Amygdala (tissue), 56 donors: ENCODE data around the gene TREH.
A peak's percentile ranks its signal among the peaks of the same experiment; 100 is the strongest.

Experiments
- DNase-seq, 56 donors: peaks; one replicate each; lab custom pipeline; 2025; lab: John Stamatoyannopoulos, UW

The TREH gene

GRCh38 chr11:118672846-118673245, 6.6 kb downstream of the TREH start:
- no peak for DNase-seq

DNA sequence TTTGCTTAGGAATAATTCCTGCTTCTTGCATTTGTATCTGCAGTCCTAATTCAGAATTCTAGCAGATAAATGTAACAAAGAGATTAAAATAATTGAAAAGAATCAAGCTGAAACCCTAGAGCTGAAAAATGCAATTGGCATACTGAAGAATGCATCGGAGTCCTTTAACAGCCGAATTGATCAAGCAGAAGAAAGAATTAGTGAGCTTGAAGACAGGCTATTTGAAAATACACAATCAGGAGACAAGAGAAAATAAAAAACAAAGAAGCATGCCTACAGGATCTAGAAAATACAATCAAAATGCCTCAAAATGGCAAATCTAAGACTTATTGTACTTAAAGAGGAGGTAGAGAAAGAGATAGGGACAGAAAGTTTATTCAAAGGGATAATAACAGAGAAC, 8.2 kb downstream of the TREH start:
- no peak for DNase-seq

DNA sequence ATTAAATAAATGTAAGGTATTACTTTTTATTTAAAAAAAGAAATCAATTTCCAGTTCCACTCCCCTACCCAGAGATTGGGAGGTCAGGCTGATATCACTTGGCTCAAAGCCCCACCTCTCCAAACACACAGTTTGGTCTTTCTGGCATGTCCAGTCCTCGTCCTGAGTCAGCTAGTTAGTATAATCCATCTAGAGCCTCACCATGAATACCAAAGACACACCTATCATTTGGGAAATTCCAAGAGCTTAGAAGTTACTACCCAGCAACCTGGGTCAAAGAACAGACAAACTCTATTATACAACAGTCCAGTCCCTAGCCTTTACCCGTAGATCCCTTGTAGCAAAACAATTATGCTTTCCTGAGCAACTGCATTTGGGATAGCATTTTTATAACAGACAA, 9.4 kb downstream of the TREH start:
- no peak for DNase-seq

DNA sequence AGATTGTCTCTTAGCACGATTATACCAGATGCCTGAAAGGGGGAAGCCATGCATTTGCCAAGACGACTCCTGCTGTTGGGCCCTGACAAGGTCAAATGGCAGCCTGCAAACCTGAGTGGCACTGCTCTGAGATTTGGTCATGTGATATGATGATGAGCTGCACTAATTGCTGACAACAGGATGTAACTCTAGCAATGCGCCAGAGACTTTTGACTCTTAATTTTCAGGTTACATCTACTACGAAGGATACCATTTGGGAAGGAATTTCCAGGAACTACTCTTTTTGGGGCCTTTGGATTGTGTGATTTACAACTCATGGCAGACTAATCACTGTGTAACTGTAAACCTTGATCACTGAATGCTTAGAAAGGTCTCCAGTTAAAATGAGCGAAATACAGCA, 13.1 kb downstream of the TREH start:
- DNase-seq: no peak

DNA sequence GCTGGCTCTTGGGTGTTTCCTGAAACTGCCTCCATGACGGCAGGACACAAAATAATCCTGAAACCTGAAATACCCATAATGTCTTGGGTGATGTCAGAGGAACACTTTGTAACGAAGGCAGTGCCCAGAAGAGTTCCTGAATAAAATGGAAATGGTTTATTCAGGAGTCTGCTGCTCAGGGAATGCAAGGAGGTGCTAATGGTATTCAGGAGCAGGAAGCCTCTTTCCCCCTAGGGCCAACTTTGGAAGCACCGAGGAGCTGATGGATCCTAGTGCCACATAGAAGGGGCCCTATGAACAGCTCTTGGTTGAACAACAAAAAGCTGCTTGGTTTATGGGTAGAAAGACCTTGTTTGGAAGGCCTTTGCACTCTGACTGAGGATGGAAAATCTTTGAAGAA, 15.5 kb downstream of the TREH start:
- DNase-seq: no peak

DNA sequence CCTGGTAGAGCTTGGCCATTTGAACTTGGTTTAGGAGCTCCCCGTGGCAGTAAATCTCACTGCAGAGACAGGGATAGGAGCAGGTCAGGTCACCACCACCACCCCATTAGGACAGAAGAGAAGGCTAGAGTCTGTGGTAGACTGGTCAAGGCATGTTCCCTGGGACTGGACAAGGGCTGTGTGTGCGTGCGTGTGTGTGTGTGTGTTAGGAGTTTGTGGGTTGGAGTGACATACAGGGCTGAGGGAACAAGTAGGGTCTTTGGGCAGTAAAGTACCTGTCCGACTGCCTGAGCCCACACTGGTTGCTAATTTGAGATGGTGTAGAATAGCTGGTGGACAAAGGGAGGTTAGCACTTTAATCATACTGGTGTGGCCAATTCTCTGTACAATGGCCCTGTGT, 16.1 kb downstream of the TREH start:
- DNase-seq: no peak

DNA sequence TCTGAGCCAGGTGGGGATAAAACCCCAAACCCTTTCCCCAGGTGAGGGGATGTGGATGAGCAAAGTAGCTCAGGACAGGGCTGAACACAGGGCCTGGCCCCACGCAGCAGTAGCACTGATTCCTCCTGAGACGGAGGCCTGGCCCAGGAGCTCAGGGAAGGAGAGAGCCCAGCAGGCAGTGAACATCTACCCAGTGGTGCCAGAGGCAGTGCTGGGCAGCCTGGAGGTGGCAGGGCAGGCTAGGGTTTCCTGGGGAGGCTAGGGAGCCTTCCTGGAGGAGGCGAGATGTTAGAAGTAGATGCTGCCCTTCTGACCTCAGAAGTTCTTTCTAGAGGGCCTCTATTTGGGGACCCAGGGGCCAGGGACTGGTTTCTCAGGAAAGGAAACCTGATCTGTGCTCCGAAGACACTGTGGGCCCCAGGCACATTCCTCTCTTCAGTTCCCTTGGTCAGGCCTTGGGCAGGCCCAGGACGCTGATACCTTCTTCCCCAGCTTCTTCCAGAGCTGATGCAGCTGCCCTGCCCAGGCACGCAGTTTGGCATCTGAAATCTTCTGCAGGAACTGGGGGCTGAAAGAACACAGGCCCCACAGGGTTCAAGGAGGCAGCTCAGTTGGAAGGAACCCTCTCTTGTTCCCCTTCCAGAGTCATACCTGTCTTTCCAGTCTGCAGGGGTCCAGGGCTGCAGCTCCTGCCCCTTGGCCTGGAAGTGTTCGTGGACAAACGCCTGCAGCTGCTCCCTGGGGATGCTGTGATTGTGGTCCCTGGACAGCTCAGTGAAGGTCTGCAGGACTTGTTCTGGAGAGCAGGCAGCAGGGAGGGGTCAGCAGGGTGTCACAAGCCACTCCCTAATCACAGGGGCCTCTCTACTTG, 16.8 kb downstream of the TREH start:
- DNase-seq: no peak

DNA sequence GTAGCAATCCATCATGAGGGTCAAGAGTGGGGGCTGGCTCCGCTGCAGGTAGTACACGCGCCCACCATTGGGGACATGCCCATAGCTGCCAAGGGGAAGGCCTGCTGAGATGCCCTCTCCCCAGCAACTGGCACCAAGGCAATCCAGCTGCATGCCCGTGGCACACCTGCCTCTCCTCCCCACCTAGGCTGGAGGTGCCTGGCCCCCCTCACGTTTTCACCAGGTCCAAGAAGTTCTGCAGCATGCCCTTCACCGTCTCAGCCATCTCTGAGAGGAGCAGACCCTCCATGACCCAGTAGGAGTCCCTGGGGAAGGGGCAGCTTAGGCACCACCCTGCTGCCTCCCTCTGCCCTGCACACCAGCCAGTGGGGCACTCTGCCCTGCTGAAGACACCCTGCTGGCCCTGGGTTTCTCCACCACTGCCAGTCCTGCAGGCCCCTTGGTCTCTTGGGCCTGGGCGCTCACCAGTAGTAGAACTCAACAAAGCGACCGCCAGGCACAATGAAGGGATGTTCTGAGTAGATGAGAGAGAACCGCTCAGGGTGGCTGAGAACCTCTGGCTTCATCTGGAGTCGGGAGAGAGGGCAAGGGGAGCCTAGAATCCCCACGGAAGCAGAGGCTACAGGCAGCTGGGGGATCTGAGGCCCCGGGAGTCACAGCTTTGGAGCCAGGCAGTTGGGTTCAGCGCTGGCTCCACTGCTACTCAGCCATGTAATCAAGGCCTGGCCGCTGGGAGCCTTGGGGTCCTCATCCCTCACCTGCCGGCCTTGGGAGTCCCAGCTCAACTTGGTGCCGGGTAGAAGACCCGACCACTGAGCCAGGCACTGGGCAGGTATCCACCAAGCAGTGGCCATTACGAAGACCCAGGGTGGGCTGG, 17.8 kb downstream of the TREH start:
- DNase-seq: no peak

- DNase-seq: no peak
Measured at GRCh38 chr11:118660681-118661424, 18.6 kb downstream of the TREH start.

- DNase-seq: no peak
Measured at GRCh38 chr11:118659953-118660680, 19.3 kb downstream of the TREH start.

GRCh38 chr11:118659314-118659952, 20.0 kb downstream of the TREH start:
- peak in 55 of 56 donors; percentile 29 to 90 (median 72) for DNase-seq

- no peak for DNase-seq
Measured at GRCh38 chr11:118658429-118659313, 20.8 kb downstream of the TREH start.

DNA sequence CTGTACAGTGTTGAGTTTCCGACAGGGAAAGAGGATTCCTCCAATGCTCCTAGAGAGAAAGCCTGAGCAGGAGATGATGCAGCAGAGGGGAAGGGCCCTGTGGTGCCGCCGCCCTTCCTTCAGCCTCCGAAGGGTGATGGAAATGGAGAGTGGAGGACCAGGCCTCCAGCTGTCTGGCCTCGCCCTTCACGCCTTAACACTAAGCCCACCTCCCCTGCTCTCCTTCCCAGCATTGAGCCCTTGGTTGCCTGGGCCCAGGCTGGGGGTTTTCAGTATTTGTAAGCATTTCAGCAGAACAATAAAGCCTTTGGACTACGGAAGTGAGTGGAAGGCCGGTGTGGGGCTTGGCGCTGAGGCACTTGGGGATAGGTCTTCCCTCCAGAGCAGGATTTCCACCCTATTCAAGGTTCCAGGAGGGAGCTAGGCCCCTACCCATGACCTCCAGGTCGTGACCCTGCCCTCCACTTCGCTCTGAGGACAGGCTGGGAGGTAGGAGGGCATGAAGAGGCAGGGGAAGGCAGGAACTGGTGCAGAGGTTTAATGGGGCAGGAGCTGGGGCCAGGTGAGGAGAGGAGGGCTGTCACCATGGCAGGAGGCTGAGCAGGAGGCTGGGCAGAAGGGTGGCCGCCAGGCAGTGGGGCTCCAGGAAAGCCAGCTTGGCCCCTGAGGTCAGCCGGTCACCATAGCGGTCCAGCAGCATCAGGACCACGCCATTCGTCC, 21.6 kb downstream of the TREH start:
- DNase-seq: no peak

GRCh38 chr11:118657238-118657637, 22.2 kb downstream of the TREH start:
- peak in 1 of 56 donors; percentile 25 for DNase-seq

GRCh38 chr11:118656563-118657165, 22.8 kb downstream of the TREH start:
- DNase-seq: peak in 6 of 56 donors; percentile 26 to 71 (median 34)

- DNase-seq: no peak
Measured at GRCh38 chr11:118655486-118656190, 23.8 kb downstream of the TREH start.
